Astrocyte (in vitro differentiated cells and primary cell): ENCODE data around the gene ATXN1. TPM values are rescaled to one million over a fixed set of nuclear protein-coding genes. Genes with fewer than 3 reads are reported as not detected.
"Not testable (repeated sequence)": the region's sequence is repeated elsewhere in the genome, so short reads cannot be mapped to it uniquely, and the experiment has no call there.

ENCODE experiments used
- DNase-seq: peaks from one replicate; pipeline ENCODE4 v3.0.0-alpha.2; 2010; ENCODE audit warnings: low read depth
- FAIRE-seq: peaks from 2 replicates; lab custom pipeline; 2011; peaks lifted over from hg19 to GRCh38; lab: Jason Lieb, UNC
- H2AFZ ChIP-seq: 2 replicates; pipeline ENCODE4 v1.6.0; 2012; ENCODE audit warnings: low read depth, low read length, inconsistent platforms
- H3K27ac ChIP-seq: 2 replicates; pipeline ENCODE4 v1.5.1; 2011; ENCODE audit warnings: low read depth, low read length, inconsistent platforms
- H3K27me3 ChIP-seq: 2 replicates; pipeline ENCODE4 v1.6.0; 2011; ENCODE audit warnings: low read length, inconsistent platforms; ENCODE audit not compliant: insufficient read depth
- H3K36me3 ChIP-seq: 2 replicates; pipeline ENCODE4 v1.5.1; 2011; ENCODE audit warnings: low read length, inconsistent platforms; ENCODE audit not compliant: insufficient read depth
- H3K4me1 ChIP-seq: 2 replicates; pipeline ENCODE4 v1.5.1; 2011; ENCODE audit warnings: low read length, inconsistent platforms; ENCODE audit not compliant: insufficient read depth
- H3K4me2 ChIP-seq: 2 replicates; pipeline ENCODE4 v1.6.0; 2012; ENCODE audit warnings: low read length, inconsistent platforms
- H3K4me3 ChIP-seq: 2 replicates; pipeline ENCODE4 v1.5.1; 2011; ENCODE audit warnings: low read depth, mild to moderate bottlenecking, low read length, inconsistent platforms; ENCODE audit not compliant: insufficient read depth
- H3K79me2 ChIP-seq: 2 replicates; pipeline ENCODE4 v1.6.0; 2012; ENCODE audit warnings: mild to moderate bottlenecking, low read length, inconsistent platforms; ENCODE audit not compliant: insufficient read depth
- H3K9ac ChIP-seq: 2 replicates; pipeline ENCODE4 v1.6.0; 2012; ENCODE audit warnings: mild to moderate bottlenecking, low read length, inconsistent platforms
- H3K9me3 ChIP-seq: 2 replicates; pipeline ENCODE4 v1.5.1; 2012; ENCODE audit warnings: low read depth, mild to moderate bottlenecking, low read length, inconsistent platforms; ENCODE audit not compliant: insufficient read depth
- H4K20me1 ChIP-seq: 2 replicates; pipeline ENCODE4 v1.6.0; 2012; ENCODE audit warnings: low read length, inconsistent platforms; ENCODE audit not compliant: insufficient read depth
- H3K27ac Mint-ChIP-seq: one replicate; pipeline ENCODE4 v1.8.0; 2021; ENCODE audit warnings: mild to moderate bottlenecking, mixed read lengths; ENCODE audit not compliant: unreplicated experiment
- H3K27me3 Mint-ChIP-seq: one replicate; pipeline ENCODE4 v1.8.0; 2021; ENCODE audit warnings: low read depth, mixed read lengths; ENCODE audit not compliant: unreplicated experiment
- H3K36me3 Mint-ChIP-seq: one replicate; pipeline ENCODE4 v1.8.0; 2021; ENCODE audit warnings: low read depth, mixed read lengths; ENCODE audit not compliant: unreplicated experiment
- H3K4me1 Mint-ChIP-seq: one replicate; pipeline ENCODE4 v1.8.0; 2021; ENCODE audit warnings: low read depth, mixed read lengths; ENCODE audit not compliant: unreplicated experiment
- H3K4me3 Mint-ChIP-seq: one replicate; pipeline ENCODE4 v1.8.0; 2021; ENCODE audit warnings: mild to moderate bottlenecking, moderate library complexity, mixed read lengths; ENCODE audit not compliant: unreplicated experiment
- H3K9me3 Mint-ChIP-seq: one replicate; pipeline ENCODE4 v1.8.0; 2021; ENCODE audit warnings: mild to moderate bottlenecking, mixed read lengths; ENCODE audit not compliant: unreplicated experiment
- EZH2 ChIP-seq: IDR thresholded peaks from 2 replicates; pipeline ENCODE4 v1.6.1; 2012; ENCODE audit warnings: mild to moderate bottlenecking, low read length, inconsistent platforms; ENCODE audit not compliant: insufficient read depth
- total RNA-seq: library from RNA; stranded (reverse); gene quantifications from 2 replicates; pipeline ENCODE4 v1.2.1, GENCODE V29; 2021
- TF ChIP-seq, protein P1 (sequence below): IDR thresholded peaks from 2 replicates; pipeline ENCODE4 v1.5.1; 2011; ENCODE audit warnings: low read depth, mild to moderate bottlenecking, inconsistent platforms, low read length, moderate library complexity; ENCODE audit not compliant: insufficient read depth

The ATXN1 gene
- total RNA-seq, 1 donor from 2014 or later: 70.9 TPM

DNA sequence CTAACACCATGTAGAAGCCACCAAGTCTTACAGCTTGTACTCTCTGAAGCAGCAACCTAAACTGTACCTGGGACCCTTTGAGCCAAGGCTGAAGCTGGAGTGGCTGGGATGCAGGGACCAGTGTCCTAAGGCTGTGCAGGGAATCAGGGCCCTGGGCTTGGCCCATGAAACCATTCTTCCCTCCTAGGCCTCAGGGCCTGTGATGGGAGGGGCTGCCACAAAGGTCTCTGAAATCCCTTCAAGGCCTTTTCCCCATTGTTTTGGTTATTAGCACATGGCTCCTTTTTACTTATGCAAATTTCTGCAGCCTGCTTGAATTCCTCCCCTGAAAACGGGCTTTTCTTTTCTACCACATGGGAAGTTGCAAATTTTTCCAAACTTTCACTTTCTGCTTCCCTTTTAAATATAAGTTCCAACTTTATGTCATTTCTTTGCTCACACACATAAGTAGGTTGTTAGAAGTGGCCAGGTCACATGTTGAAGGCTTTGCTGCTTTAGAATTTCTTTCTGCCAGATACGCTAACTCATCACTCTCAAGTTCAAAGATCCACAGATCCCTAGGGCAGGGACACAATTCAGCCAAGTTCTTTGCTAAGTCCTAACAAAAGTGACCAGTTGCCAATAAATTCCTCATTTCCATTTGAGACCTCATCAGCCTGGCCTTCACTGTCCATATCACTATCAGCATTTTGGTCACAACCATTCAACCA is 28.2 kb upstream of the ATXN1 start:
- H3K27me3 Mint-ChIP-seq: peaks cover 2% of the 10 kb centered on the region
- no peaks in the 10 kb centered on the region for H4K20me1 ChIP-seq
- no peaks in the 10 kb centered on the region for H3K27me3 ChIP-seq
- H3K9ac ChIP-seq: no peak overlapping the region
- peaks cover 3% of the 10 kb centered on the region for H3K36me3 Mint-ChIP-seq
- no peak overlapping the region for H3K4me3 ChIP-seq
- no peak overlapping the region for H3K27ac Mint-ChIP-seq
- DNase-seq (no peak), FAIRE-seq (no peak)
- no peaks in the 10 kb centered on the region for H3K9me3 ChIP-seq
- H3K79me2 ChIP-seq: no peaks in the 10 kb centered on the region
- no peak overlapping the region for H3K4me2 ChIP-seq
- no peaks in the 10 kb centered on the region for H3K36me3 ChIP-seq
- H2AFZ ChIP-seq: no peak overlapping the region
- no peak overlapping the region for H3K4me3 Mint-ChIP-seq
- no peaks in the 10 kb centered on the region for H3K4me1 Mint-ChIP-seq
- H3K4me1 ChIP-seq: no peaks in the 10 kb centered on the region
- no peak for TF ChIP-seq EZH2
- TF ChIP-seq, protein P1, sequence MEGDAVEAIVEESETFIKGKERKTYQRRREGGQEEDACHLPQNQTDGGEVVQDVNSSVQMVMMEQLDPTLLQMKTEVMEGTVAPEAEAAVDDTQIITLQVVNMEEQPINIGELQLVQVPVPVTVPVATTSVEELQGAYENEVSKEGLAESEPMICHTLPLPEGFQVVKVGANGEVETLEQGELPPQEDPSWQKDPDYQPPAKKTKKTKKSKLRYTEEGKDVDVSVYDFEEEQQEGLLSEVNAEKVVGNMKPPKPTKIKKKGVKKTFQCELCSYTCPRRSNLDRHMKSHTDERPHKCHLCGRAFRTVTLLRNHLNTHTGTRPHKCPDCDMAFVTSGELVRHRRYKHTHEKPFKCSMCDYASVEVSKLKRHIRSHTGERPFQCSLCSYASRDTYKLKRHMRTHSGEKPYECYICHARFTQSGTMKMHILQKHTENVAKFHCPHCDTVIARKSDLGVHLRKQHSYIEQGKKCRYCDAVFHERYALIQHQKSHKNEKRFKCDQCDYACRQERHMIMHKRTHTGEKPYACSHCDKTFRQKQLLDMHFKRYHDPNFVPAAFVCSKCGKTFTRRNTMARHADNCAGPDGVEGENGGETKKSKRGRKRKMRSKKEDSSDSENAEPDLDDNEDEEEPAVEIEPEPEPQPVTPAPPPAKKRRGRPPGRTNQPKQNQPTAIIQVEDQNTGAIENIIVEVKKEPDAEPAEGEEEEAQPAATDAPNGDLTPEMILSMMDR: no peak
- H3K9me3 Mint-ChIP-seq: peaks cover 8% of the 10 kb centered on the region
- H3K27ac ChIP-seq: no peak overlapping the region

DNA sequence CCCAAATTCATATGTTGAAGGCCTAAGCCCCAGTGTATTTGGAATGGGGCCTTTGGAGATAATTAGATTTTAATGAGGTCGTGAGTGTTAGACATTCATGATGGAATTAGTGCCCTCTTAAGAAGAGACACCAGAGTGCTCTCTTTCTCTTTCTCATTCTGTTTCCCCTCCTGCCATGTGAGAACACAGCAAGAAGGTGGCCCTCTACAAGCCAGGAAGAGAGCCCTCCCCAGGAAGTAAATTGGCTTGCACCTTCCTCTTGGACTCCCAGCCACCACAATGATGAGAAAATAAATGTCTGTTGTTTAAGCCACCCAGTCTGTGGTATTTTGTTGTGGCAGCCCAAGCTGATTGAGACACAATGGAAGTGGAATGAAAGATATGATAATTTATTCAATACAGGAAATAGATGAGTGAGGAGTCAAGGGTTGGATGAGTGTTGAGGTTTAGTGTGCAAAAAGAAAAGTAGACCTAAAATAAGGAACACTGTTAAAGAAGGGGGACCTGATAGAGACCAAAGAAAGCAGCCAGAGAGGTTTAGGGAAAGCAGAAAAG is 25.9 kb upstream of the ATXN1 start:
- no peaks in the 10 kb centered on the region for H3K9me3 ChIP-seq
- Mint-ChIP-seq H3K27ac (no peak overlapping the region), H3K4me1 (no peaks in the 10 kb centered on the region), H3K36me3 (peaks cover 3% of the 10 kb centered on the region), H3K4me3 (peak overlapping the region; percentile 7), H3K9me3 (peaks cover 8% of the 10 kb centered on the region), H3K27me3 (peaks cover 2% of the 10 kb centered on the region)
- no peak overlapping the region for H3K27ac ChIP-seq
- no peak overlapping the region for H2AFZ ChIP-seq
- TF ChIP-seq, protein P1: no peak
- no peak for TF ChIP-seq EZH2
- no peak overlapping the region for H3K4me3 ChIP-seq
- H3K36me3 ChIP-seq: no peaks in the 10 kb centered on the region
- H3K4me2 ChIP-seq: peak overlapping the region; percentile 2
- H3K27me3 ChIP-seq: no peaks in the 10 kb centered on the region
- no peak overlapping the region for H3K9ac ChIP-seq
- H3K4me1 ChIP-seq: no peaks in the 10 kb centered on the region
- H4K20me1 ChIP-seq: no peaks in the 10 kb centered on the region
- no peak for FAIRE-seq
- DNase-seq: no peak
- H3K79me2 ChIP-seq: no peaks in the 10 kb centered on the region

DNA sequence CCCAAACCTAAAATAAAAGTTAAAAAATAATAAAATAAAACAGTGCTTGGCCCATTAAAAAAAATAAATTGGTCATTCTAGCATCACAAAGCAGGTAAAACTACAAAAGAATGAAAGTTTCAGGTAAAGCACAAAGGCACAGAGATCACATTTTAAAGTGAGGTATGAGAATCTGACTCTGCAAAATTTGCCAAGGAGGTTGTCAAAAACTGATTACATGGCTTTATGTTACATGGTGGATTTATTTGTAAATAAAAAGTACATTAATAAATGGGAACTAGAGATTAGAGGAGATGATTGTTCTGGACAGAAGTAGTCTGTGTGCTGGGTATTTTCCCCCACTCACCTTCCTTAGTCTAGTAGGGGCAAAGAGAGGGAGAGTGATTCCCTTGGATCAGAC is 24.2 kb upstream of the ATXN1 start:
- Histone ChIP-seq H2AFZ (no peak overlapping the region), H4K20me1 (no peaks in the 10 kb centered on the region), H3K4me2 (no peak overlapping the region), H3K36me3 (no peaks in the 10 kb centered on the region), H3K4me1 (no peaks in the 10 kb centered on the region), H3K9ac (no peak overlapping the region), H3K27me3 (no peaks in the 10 kb centered on the region), H3K27ac (no peak overlapping the region), H3K4me3 (no peak overlapping the region), H3K9me3 (no peaks in the 10 kb centered on the region), H3K79me2 (no peaks in the 10 kb centered on the region)
- Mint-ChIP-seq H3K27me3 (peaks cover 1% of the 10 kb centered on the region), H3K36me3 (peaks cover 3% of the 10 kb centered on the region), H3K27ac (no peak overlapping the region), H3K9me3 (peaks cover 8% of the 10 kb centered on the region), H3K4me1 (peaks cover 6% of the 10 kb centered on the region), H3K4me3 (no peak overlapping the region)
- TF ChIP-seq, protein P1: no peak
- FAIRE-seq: no peak
- DNase-seq: no peak

DNA sequence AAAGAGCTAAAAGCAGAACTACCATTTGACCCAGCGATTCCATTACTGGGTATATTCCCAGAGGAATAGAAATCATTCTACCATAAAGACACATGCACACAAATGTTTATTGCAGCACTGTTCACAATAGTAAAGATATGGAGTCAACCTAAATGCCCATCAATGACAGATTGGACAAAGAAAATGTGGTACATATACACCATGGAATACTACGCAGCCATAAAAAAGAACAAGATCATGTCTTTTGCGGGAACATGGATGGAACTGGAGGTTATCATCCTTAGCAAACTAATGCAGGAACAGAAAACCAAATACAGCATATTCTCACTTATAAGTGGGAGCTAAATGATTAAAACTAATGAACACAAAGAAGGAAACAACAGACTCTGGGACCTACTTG is 23.7 kb upstream of the ATXN1 start:
- not testable (repeated sequence) for H4K20me1 ChIP-seq, H2AFZ ChIP-seq, H3K9me3 Mint-ChIP-seq, H3K27ac Mint-ChIP-seq, H3K36me3 ChIP-seq, FAIRE-seq, H3K4me3 ChIP-seq, H3K27me3 ChIP-seq, H3K4me2 ChIP-seq, H3K79me2 ChIP-seq, H3K4me1 Mint-ChIP-seq, DNase-seq, H3K4me3 Mint-ChIP-seq, H3K9ac ChIP-seq, H3K27ac ChIP-seq, H3K4me1 ChIP-seq, H3K36me3 Mint-ChIP-seq, H3K27me3 Mint-ChIP-seq, H3K9me3 ChIP-seq
